ENCODE data around the gene NUDT2.

The NUDT2 gene

DNA sequence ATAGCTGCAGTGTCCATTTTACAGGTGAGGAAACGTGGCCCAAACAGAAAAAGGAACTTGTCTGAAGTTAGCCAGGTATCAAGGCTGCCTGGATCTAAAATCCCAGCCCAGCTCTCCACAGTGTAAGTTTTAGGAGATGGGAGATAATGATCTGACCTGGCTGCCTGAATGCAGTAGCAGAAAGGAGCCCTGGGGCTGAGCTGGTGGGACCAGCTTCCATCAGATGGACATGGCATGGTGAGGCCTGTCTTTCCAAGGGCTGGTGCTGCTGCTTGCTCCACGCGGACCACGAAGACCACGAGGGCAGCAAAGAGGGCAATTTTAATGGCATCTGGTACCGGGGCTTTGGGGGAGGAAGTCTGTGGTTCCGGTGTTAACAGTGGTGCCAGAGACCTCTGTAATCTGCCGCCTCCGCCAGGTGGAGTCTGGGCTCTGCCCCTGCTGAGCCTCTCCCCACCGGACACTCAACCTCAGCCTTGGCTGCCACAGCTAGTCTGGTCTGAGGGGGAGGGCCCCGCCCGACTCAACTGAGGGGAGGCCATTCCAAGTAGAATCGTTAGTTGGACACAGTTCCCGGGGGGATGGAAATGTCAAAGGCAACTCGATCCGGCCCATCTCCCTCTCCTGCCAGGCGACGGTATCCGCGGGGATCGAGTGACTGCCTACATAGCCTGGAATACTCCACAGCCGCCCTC, 46.7 kb downstream of the NUDT2 start:
- TF ChIP-seq, protein P1, sequence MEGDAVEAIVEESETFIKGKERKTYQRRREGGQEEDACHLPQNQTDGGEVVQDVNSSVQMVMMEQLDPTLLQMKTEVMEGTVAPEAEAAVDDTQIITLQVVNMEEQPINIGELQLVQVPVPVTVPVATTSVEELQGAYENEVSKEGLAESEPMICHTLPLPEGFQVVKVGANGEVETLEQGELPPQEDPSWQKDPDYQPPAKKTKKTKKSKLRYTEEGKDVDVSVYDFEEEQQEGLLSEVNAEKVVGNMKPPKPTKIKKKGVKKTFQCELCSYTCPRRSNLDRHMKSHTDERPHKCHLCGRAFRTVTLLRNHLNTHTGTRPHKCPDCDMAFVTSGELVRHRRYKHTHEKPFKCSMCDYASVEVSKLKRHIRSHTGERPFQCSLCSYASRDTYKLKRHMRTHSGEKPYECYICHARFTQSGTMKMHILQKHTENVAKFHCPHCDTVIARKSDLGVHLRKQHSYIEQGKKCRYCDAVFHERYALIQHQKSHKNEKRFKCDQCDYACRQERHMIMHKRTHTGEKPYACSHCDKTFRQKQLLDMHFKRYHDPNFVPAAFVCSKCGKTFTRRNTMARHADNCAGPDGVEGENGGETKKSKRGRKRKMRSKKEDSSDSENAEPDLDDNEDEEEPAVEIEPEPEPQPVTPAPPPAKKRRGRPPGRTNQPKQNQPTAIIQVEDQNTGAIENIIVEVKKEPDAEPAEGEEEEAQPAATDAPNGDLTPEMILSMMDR (conservative IDR thresholded peaks at IDR 0.05; ENCODE audit: control insufficient read depth, insufficient read depth, low read depth, low read length), result no peak
- peak overlapping the region; percentile 70 for H3K4me3 ChIP-seq (ENCODE audit: control insufficient read depth, low read depth, low read length)
- peak; percentile 15 for DNase-seq (ENCODE audit: low read depth)

DNA sequence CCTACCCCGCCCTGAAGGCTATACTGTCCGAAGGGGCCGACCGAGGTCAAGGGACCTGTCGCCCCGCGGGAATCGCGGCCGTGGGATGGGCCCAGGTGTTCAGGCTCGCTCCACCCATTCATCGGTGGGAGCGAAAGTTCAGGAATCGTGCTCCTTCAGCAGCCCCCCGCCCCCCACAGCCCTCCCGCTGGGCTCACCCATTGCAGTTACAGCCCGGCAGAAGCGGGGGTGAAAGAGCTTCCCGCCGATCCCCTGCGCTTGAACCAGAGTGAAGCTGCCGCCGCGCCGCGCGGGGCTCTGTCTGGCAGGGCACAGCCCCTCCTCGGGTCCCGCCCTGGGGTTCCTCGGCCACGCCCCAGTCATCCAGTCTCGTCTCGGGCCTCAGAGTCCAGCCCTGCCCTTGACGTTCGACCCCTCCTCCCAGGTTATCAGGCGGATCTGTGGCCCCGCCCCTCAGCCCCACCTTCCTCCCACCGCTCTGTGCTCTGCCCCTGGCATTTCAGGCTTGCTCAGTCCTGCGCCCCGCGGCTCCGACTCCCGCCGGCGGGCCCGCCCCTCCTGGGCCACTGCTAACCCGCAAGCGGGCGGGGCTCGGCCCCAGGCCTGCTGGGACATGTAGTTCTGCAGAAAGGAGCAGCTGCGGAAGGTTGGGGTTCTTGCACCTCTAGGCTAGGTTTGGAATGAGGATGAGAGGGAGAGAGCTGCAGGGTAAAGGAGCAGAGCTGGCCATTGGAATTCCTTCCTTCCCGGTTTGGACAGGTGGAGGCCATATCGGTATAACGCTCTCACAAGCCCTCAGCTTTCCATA, 47.4 kb downstream of the NUDT2 start, which contains the start of gene MYORG:
Gene MYORG, minus strand, starts transcription at position 303 of the 808 bp plus-strand sequence. CDS start 3,955 bp downstream, outside the sequence.
- peak; percentile 84 for DNase-seq (ENCODE audit: low read depth)
- TF ChIP-seq, protein P1 (conservative IDR thresholded peaks at IDR 0.05; ENCODE audit: control insufficient read depth, insufficient read depth, low read depth, low read length), result no peak
- H3K4me3 ChIP-seq (ENCODE audit: control insufficient read depth, low read depth, low read length), result peak within 1 kb of the TSS; percentile 70

DNA sequence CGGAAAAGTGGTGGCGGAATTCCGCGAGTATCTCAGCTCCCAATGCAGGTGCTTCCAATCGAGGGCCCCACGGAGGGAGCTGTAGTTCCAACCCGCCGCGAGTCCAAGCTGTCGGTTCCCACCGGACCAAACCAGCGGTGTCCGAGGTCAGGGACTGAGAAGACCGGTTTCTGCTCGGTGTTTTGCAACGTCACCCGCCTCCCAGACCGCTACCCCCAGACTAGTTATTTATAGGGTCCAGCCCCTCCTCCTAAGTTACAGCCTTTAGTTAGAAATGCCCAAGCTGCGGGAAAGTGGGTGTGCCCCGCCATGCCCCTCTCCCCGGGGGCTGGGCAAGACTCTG, 48.0 kb downstream of the NUDT2 start:
- H3K4me3 ChIP-seq (ENCODE audit: control insufficient read depth, low read depth, low read length), result peak overlapping the region; percentile 70
- no peak for DNase-seq (ENCODE audit: low read depth)
- TF ChIP-seq, protein P1 (conservative IDR thresholded peaks at IDR 0.05; ENCODE audit: control insufficient read depth, insufficient read depth, low read depth, low read length), result no peak

DNA sequence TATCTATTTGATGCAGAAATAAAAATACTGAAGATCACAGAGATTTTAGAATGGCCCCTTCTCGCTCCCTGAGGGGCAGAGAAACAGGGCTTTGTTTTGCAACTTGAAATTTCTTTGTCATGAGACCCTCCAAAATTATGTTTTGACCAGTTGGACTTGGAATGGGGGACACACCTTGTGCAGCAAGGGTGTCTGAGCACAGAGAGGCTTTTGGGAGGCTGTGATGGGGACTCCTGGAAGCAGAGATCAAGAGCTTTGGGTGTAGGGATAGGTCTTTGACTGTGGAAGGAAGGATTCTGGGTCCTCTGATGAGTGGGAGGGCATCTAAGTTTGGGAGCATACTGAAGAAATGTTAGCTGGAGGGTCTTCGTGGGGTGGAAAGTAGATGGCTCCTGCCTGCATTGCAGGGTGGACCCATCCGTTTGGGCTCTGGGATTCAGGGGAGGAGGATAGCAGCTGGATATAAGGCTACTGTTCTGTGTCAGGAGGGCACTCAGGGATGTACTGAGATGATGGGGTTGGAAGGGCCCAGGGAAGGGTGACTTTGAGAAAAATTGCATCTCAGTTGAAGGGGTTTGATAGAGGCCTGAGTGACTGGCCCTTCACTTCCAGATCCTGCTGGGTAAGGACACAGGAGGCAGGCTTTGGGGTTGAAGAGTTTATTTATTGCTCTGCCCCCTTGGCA, 49.1 kb downstream of the NUDT2 start:
- TF ChIP-seq, protein P1 (conservative IDR thresholded peaks at IDR 0.05; ENCODE audit: control insufficient read depth, insufficient read depth, low read depth, low read length), result no peak
- no peak for DNase-seq (ENCODE audit: low read depth)
- no peak overlapping the region for H3K4me3 ChIP-seq (ENCODE audit: control insufficient read depth, low read depth, low read length)

DNA sequence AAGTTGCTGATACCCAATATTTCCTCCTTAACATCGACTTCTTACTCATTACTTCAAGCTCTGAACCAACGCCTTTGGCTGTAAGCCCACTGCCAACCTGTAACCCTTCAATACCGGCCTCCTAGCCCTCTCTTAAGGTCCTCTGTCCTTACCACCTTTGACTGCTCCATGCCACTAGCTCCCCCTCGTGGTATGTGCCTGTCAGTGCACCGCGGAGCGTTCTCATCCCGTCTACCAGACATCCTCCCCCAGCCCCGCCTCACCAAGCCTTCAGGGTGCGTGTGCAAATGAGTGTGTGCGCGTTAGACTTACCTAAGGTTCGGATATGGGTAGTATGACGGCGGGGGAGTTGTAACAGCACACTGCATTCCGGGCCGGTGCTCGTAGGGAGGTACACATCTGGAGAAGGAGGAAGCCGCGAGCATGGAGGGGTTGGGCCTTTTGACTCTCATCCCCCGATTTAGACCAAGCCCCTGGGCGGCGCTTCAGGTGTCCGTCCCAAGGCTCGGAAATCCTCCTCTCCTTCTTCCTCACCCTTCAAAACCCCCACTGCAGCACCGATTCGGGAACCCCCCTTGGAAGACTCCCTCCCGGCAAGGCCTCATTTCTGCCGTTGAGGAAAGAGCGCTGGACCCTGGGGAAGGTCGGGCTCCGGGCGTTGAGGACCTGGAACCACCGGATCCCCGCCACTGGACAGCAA, 50.1 kb downstream of the NUDT2 start:
- TF ChIP-seq, protein P1 (conservative IDR thresholded peaks at IDR 0.05; ENCODE audit: control insufficient read depth, insufficient read depth, low read depth, low read length), result peak; percentile 99
- DNase-seq (ENCODE audit: low read depth), result peak; percentile 82
- peak overlapping the region; percentile 49 for H3K4me3 ChIP-seq (ENCODE audit: control insufficient read depth, low read depth, low read length)

DNA sequence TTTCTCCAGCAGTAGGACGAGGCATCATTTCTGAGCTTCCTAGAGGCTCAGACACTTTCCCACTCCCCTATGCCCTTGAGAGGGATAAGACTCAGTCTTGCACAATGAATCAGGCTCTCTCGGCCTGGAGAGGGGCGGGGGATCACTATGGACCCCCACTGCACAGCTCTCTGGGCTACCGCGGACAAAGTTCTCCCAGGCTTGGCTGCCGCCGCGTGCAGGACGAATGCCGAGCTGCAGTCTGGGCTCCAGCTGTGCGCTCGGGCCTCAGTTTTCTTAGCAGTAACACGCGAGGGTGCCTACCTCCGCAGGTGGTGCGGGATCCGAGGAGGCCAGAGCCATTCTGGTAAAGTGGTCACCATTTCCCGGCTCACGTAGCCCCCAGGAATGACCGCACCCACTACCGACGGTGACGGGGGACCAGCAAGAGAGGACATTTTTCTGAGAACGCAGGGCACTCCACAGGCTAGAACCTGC, 50.7 kb downstream of the NUDT2 start:
- DNase-seq (ENCODE audit: low read depth), result no peak
- TF ChIP-seq, protein P1 (conservative IDR thresholded peaks at IDR 0.05; ENCODE audit: control insufficient read depth, insufficient read depth, low read depth, low read length), result no peak
- peak overlapping the region; percentile 10 for H3K4me3 ChIP-seq (ENCODE audit: control insufficient read depth, low read depth, low read length)
